HL-60 (cell line): Measurements from ENCODE around the gene CSNK1G1.

Source experiments
- GABPA ChIP-seq: IDR thresholded peaks from 2 replicates; pipeline ENCODE4 v1.6.1; 2012; ENCODE audit warnings: low read depth
- POLR2AphosphoS5 ChIP-seq: IDR thresholded peaks from 2 replicates; pipeline ENCODE4 v1.6.1; 2012; ENCODE audit warnings: low read depth
- SPI1 ChIP-seq: IDR thresholded peaks from 2 replicates; pipeline ENCODE4 v1.6.1; 2012; ENCODE audit warnings: low read depth, mild to moderate bottlenecking, borderline replicate concordance
- TF ChIP-seq, protein P1 (sequence below): IDR thresholded peaks from one replicate; pipeline ENCODE4 v1.5.1; 2011; ENCODE audit warnings: low read length, control low read depth, inconsistent platforms; ENCODE audit not compliant: insufficient read depth

DNA sequence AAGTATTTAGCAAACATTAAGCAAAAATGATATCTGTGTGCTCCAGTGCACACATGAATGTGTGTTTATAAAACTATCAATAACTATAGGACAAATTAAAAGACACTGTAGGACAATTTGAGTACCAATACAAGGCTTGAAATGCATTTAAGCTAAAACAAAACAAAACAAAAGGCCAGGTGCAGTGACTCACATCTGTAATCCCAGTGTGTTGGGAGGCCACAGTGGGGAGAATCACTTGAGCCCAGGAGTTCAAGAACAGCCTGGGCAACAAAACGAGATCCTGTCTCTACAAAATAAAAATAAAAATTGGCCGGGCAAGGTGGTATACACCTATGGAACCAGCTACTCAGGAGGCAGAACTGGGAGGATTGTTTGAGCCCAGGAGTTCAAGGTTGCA lies 50.7 kb downstream of the CSNK1G1 start:
- TF ChIP-seq, protein P1, sequence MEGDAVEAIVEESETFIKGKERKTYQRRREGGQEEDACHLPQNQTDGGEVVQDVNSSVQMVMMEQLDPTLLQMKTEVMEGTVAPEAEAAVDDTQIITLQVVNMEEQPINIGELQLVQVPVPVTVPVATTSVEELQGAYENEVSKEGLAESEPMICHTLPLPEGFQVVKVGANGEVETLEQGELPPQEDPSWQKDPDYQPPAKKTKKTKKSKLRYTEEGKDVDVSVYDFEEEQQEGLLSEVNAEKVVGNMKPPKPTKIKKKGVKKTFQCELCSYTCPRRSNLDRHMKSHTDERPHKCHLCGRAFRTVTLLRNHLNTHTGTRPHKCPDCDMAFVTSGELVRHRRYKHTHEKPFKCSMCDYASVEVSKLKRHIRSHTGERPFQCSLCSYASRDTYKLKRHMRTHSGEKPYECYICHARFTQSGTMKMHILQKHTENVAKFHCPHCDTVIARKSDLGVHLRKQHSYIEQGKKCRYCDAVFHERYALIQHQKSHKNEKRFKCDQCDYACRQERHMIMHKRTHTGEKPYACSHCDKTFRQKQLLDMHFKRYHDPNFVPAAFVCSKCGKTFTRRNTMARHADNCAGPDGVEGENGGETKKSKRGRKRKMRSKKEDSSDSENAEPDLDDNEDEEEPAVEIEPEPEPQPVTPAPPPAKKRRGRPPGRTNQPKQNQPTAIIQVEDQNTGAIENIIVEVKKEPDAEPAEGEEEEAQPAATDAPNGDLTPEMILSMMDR: no peak
- TF ChIP-seq GABPA (no peak), POLR2AphosphoS5 (no peak), SPI1 (no peak)
